ENCODE results near the gene RASGRF1.

RASGRF1 gene

DNA sequence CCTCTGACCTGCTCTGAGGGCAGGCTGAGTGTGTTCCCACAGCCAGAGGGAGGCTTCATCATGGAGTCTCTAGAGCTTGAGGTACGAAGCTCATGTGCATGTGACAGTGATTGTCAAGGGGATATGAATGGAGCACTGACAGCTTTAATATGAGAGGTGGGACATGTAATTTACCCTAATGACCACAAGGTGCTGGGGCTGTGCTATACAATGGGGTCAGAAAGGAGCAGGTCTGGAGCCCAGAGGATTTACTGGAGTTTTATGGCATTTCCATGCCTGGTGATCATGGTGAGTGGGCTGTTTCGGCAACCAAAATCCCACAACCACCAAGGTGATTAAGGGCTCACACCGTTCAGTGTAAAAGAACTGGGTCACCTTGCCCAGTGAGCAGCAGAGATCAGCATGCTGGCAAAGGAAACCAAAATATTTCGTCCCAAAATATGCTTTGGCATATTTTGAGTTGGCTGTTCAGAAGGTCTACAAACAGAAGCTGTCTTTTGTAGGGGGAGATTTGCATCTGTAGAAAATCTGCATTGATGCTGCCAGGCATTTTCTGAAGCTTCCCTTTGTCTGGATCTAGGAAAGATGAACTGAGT is 40.1 kb upstream of the RASGRF1 start:
- TF ChIP-seq, protein P1, sequence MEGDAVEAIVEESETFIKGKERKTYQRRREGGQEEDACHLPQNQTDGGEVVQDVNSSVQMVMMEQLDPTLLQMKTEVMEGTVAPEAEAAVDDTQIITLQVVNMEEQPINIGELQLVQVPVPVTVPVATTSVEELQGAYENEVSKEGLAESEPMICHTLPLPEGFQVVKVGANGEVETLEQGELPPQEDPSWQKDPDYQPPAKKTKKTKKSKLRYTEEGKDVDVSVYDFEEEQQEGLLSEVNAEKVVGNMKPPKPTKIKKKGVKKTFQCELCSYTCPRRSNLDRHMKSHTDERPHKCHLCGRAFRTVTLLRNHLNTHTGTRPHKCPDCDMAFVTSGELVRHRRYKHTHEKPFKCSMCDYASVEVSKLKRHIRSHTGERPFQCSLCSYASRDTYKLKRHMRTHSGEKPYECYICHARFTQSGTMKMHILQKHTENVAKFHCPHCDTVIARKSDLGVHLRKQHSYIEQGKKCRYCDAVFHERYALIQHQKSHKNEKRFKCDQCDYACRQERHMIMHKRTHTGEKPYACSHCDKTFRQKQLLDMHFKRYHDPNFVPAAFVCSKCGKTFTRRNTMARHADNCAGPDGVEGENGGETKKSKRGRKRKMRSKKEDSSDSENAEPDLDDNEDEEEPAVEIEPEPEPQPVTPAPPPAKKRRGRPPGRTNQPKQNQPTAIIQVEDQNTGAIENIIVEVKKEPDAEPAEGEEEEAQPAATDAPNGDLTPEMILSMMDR (conservative IDR thresholded peaks at IDR 0.05; ENCODE audit: control insufficient read depth, insufficient read depth, low read depth, low read length) = peak; percentile 13
- H3K4me3 ChIP-seq (ENCODE audit: control insufficient read depth, low read depth, low read length) = no peak overlapping the region
- no peak for DNase-seq (ENCODE audit: low read depth)

DNA sequence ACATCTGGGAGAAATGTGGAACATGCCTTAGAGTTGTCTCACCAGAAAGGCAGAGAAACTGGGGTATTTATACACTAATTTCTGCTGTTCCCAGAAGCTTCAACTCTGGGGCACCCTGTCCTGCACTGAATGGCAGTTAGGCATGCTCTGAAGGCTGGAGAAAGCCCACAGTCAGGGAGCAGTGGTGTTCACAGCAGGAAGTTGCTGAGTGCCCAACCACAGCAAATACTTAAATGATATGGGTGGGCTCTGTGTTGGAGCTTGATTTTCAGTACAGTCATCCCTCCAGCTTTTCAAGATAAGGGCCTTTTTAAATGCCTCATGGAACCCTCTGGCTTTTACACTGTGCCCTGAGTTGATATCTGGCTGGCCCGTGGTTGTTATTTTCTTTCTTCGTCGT is 38.7 kb upstream of the RASGRF1 start:
- no peak for DNase-seq (ENCODE audit: low read depth)
- no peak overlapping the region for H3K4me3 ChIP-seq (ENCODE audit: control insufficient read depth, low read depth, low read length)
- TF ChIP-seq, protein P1 (conservative IDR thresholded peaks at IDR 0.05; ENCODE audit: control insufficient read depth, insufficient read depth, low read depth, low read length) = no peak

DNA sequence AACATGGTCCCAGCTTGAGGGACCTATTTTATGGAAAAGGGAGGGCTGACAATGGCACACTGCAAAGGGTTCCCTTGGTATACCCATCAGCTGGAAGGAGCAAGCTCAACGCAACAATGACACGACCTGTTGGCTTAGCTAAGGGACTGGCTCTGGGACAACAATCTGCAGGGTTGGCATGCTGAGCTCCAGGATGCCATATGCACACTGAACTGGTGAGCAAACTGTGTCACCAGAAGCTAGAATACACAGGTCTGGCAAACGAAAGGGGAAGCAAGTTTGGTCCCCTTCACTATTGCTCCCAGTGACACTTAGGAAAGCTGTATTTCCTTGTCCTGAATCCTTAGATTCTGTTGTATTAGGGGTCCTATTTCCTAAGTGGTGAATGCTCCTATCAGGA is 38.0 kb upstream of the RASGRF1 start:
- DNase-seq (ENCODE audit: low read depth) = no peak
- no peak overlapping the region for H3K4me3 ChIP-seq (ENCODE audit: control insufficient read depth, low read depth, low read length)
- TF ChIP-seq, protein P1 (conservative IDR thresholded peaks at IDR 0.05; ENCODE audit: control insufficient read depth, insufficient read depth, low read depth, low read length) = no peak

DNA sequence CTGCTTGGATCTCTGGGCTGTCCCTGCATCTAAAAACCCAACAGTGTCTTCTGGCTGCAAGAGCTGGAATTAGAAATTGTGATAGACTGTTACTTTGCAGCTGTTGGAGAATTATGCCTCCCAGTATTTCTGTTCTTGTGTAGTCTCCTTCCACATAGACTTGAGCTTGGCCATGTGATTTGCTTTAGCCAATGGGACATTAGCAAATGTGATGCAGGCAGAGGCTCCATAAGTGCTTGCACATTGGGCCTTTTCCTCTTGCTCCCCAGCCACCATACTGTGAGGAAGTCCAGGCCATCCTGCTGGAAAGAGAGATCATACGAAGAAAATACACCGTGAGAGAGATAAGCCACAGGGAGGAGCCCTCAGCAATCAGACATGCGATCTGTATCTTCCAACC is 33.8 kb upstream of the RASGRF1 start:
- no peak overlapping the region for H3K4me3 ChIP-seq (ENCODE audit: control insufficient read depth, low read depth, low read length)
- TF ChIP-seq, protein P1 (conservative IDR thresholded peaks at IDR 0.05; ENCODE audit: control insufficient read depth, insufficient read depth, low read depth, low read length) = no peak
- DNase-seq (ENCODE audit: low read depth) = no peak

DNA sequence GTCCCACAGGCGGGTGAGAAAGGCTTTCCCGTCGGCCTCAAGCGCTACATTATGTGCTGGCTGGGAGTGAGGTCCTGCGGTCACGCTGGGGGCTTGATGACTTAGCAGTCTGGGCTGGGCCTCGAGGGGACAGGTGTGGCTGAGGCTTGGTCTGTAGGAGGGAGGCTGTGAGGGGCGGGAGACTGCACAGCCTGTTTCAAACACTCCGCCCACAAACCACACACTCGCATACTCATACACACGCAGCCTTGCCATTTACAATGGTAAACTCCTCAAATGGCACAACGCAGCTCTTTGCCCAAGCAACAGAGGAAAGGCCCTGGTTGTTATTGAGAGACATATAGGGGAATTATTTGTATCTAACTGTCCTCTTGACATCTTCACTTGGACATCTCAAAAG is 32.4 kb upstream of the RASGRF1 start:
- no peak overlapping the region for H3K4me3 ChIP-seq (ENCODE audit: control insufficient read depth, low read depth, low read length)
- TF ChIP-seq, protein P1 (conservative IDR thresholded peaks at IDR 0.05; ENCODE audit: control insufficient read depth, insufficient read depth, low read depth, low read length) = no peak
- DNase-seq (ENCODE audit: low read depth) = no peak

DNA sequence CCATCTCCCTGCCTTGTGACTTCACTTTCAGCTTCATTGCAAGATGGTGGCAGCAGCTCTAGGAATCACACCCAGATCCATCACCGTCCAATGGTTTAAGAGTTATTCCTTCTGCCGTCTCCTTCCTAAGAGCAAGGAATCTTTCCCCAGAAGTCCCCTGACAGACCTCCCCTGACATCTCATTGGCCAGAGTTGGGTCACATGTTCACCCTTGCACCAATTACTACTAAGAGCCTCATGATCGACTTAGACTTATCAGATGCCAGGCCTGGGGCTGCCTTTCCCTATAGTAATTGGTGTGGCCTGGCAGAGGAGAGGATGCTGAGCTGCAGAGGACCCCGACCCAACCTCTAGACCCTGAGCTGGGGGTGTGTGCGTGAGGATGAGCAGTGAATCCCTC is 31.8 kb upstream of the RASGRF1 start:
- H3K4me3 ChIP-seq (ENCODE audit: control insufficient read depth, low read depth, low read length) = no peak overlapping the region
- TF ChIP-seq, protein P1 (conservative IDR thresholded peaks at IDR 0.05; ENCODE audit: control insufficient read depth, insufficient read depth, low read depth, low read length) = no peak
- DNase-seq (ENCODE audit: low read depth) = no peak

DNA sequence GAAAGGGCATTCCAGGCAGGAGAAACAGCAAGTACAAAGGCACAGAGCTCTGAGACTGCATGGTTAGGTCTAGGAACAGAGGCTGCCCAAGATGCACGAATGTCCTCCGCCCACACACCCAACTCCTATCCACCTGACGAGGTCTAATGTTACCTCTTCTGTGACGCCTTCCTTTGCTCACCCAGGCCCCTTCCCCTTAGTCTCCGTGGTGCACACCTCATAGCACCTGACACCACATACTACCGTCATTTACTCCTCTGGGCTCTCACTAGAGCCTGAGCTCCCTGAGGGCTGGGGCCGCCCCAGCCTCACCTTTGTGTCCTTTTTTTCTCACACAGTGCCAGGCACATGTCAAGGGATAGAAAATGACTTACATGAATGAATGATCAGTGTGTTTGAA is 31.0 kb upstream of the RASGRF1 start:
- DNase-seq (ENCODE audit: low read depth) = no peak
- TF ChIP-seq, protein P1 (conservative IDR thresholded peaks at IDR 0.05; ENCODE audit: control insufficient read depth, insufficient read depth, low read depth, low read length) = no peak
- H3K4me3 ChIP-seq (ENCODE audit: control insufficient read depth, low read depth, low read length) = no peak overlapping the region

All from fibroblast of mammary gland (primary cell).